NCI-H1436 (cell line): ENCODE results near the gene GAB3.
A peak's percentile ranks its signal among the peaks of the same experiment; 100 is the strongest.

Source experiments
- DNase-seq: peaks from one replicate; lab custom pipeline; 2025; lab: John Stamatoyannopoulos, UW

GAB3 gene

DNA sequence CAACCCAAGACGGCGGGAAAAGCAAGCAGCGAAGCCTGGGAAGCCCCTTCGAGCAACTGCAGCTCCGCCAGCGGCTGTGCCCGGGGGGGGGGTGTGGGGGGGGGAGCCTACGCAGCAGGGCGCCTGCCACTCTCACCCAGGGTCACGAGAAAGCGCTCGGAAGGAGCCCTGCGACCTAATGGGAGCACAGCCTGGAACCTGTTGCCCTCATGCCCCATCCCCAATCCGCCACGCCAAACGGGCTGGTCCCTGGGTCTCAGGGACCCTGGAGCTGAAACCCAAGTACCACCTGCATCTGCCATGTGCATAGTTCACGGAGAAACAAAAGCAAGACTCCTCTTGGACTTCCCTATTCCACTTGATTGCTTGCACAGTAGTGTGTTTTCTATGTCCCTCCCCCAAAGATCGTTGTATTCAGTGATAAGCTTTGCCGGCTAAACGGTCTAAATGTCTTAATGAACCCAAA lies 359 bp upstream of the GAB3 start:
- DNase-seq: no peak

- no peak for DNase-seq
These were observed 1.0 kb downstream of the GAB3 start for GRCh38 chrX:154749856-154750255.

GRCh38 chrX:154748712-154749339 lies 2.1 kb downstream of the GAB3 start:
- DNase-seq: peak; percentile 48

- DNase-seq: no peak
These were observed 8.3 kb downstream of the GAB3 start for GRCh38 chrX:154742613-154743012.

DNA sequence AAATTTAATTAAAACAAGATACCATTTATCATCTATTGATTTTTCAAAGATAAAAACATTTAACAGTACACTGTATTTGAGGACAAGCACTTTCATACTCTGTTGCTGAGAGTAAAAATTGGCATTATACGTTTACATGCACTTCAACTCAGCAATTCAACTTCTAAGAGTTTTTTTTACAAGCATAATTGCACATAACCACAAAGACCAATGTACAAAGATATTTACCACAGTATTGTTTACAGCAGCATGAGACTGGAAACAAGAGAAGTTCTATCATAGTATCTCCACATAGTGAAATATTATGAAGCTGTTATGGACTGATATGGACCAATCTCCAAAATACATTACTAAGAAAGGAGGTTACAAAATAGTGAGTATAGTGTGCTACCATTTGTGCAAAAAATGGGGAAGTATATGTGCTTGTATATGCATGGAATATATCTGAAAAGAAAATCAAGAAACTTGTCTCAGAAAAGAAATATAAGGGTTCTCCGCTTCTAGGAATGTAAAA lies 10.9 kb downstream of the GAB3 start:
- DNase-seq: no peak

GRCh38 chrX:154738011-154738738 lies 12.7 kb downstream of the GAB3 start:
- DNase-seq: no peak

DNA sequence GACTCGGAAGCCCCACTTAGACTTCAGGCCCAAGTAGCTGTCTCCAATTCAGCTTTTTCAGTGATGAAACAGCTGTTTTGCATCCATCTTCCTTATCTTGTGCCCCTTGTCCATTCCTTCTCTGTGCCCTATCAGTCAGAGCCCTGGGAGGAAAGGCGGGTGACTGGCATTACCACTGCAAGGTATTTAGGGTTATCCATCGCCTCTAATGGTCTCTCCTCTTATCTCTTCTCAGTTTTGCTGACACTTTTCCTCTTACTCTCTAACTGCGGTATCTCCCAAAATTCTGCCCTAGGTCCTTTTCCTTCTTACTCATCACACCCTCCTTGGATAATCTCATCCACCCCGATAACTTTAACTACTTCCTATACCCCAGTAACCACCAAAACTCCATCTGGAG lies 13.7 kb downstream of the GAB3 start:
- DNase-seq: no peak

GRCh38 chrX:154735695-154736393 lies 15.0 kb downstream of the GAB3 start:
- DNase-seq: no peak

- DNase-seq: no peak
These were observed 16.7 kb downstream of the GAB3 start for GRCh38 chrX:154734061-154734781.

GRCh38 chrX:154733066-154733425 lies 17.8 kb downstream of the GAB3 start:
- no peak for DNase-seq

GRCh38 chrX:154732421-154733065 lies 18.3 kb downstream of the GAB3 start:
- DNase-seq: no peak

GRCh38 chrX:154731881-154732280 lies 19.0 kb downstream of the GAB3 start:
- DNase-seq: no peak

DNA sequence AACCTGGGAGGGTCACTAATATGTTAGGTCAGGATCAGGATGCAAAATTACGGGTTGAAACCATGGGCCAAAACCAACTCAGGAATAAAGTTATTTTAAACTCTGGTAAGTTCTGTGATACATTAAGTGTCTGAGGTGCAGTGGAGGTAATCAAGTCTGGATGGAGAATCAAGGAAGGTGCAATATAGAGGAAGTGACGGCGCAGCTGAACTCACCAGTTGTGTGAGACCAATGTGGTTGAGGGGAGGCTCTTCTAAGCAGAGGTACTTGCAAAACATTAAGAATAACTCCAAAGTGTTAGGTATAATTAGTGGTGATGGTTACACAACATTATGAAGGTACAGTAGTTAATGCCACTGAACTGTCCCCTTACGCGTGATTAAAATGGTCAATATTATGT lies 19.7 kb downstream of the GAB3 start:
- no peak for DNase-seq

- DNase-seq: no peak
These were observed 20.5 kb downstream of the GAB3 start for GRCh38 chrX:154730253-154730891.

GRCh38 chrX:154729439-154729838 lies 21.4 kb downstream of the GAB3 start:
- no peak for DNase-seq

DNA sequence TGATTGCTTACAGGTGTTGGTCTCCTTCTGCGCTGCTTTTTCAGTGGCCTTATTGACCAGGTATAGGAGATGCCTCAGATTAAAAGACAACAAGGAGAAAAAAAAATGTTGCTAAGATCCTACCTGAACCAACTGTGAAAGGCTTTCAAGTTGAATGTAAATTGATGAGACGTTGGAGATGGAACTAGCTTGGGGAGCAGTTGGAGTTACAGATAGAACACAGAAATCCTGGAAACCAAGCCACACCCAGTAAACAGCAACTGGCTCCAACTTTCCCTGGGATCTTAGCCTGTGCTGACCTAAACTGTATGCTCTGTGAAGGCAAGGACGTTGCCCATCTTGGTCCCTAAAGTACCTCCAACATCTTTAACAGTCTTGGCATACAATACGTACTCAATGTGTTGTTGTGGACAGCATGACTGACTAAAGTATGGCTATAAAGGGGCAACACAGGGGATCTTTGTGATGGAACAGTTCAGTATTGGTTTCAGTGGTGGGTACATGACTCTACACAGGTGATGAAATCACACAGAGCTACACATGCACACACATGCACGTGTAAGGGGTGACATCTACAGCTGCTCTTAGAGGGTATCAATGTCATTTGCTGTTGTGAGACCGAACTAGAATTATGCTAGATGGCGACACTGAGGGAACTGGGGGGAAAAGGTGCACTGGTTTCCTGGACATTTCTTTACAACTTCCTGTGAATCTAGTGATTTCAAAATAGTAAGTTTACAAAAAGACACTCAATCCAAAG lies 22.3 kb downstream of the GAB3 start:
- DNase-seq: no peak

DNA sequence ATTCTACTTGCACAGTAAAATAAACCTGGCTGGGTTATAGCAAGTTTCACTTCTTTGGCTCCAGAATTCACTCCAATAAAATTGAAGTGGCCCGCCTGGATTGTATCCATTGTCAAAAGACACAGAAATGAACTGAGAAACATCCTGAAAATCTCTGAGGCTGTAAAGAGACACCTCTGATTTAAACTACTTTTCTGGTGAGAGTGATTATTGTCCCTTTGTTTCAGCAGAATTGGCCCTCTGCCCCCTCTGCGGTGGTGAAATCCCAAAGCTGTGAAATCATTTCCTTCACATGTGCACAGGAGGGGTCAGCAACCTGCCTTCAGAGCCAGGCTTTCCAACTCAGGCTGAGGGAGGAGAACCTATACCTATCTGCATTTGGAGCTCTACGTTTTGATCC lies 23.0 kb downstream of the GAB3 start:
- no peak for DNase-seq

GRCh38 chrX:154727418-154727817 lies 23.5 kb downstream of the GAB3 start:
- DNase-seq: no peak

- DNase-seq: no peak
These were observed 25.7 kb downstream of the GAB3 start for GRCh38 chrX:154724993-154725756.

DNA sequence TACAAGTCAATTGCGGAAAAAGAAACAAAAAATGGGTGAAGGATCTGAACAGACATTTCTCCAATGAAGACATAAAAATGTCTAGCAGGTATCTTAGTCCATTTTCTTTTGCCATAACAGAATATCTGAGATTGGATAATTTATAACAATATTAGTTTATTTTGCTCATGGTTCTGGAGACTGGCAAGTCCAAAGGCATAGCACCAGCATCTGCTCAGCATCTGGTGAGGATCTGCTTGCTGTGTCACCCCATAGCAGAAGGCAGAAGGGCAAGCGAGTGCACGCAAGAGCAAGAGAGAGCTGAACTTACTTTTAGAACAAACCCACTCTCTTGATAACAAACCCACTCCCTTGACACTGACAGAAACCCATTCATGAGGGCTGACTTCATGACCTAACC lies 29.7 kb downstream of the GAB3 start:
- DNase-seq: no peak
